Activated CD8-positive, alpha-beta memory T cell treated with anti-CD3 and anti-CD28 coated beads, Interleukin-2, amount 50 U/mL, for 1 hour (primary cell): ENCODE data around the gene SEMA4G.

Experiments
- DNase-seq: peaks from one replicate; pipeline ENCODE4 v3.0.0-alpha.2; 2020; ENCODE audit errors: extremely low read depth

SEMA4G gene, protein sequence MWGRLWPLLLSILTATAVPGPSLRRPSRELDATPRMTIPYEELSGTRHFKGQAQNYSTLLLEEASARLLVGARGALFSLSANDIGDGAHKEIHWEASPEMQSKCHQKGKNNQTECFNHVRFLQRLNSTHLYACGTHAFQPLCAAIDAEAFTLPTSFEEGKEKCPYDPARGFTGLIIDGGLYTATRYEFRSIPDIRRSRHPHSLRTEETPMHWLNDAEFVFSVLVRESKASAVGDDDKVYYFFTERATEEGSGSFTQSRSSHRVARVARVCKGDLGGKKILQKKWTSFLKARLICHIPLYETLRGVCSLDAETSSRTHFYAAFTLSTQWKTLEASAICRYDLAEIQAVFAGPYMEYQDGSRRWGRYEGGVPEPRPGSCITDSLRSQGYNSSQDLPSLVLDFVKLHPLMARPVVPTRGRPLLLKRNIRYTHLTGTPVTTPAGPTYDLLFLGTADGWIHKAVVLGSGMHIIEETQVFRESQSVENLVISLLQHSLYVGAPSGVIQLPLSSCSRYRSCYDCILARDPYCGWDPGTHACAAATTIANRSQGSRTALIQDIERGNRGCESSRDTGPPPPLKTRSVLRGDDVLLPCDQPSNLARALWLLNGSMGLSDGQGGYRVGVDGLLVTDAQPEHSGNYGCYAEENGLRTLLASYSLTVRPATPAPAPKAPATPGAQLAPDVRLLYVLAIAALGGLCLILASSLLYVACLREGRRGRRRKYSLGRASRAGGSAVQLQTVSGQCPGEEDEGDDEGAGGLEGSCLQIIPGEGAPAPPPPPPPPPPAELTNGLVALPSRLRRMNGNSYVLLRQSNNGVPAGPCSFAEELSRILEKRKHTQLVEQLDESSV

DNA sequence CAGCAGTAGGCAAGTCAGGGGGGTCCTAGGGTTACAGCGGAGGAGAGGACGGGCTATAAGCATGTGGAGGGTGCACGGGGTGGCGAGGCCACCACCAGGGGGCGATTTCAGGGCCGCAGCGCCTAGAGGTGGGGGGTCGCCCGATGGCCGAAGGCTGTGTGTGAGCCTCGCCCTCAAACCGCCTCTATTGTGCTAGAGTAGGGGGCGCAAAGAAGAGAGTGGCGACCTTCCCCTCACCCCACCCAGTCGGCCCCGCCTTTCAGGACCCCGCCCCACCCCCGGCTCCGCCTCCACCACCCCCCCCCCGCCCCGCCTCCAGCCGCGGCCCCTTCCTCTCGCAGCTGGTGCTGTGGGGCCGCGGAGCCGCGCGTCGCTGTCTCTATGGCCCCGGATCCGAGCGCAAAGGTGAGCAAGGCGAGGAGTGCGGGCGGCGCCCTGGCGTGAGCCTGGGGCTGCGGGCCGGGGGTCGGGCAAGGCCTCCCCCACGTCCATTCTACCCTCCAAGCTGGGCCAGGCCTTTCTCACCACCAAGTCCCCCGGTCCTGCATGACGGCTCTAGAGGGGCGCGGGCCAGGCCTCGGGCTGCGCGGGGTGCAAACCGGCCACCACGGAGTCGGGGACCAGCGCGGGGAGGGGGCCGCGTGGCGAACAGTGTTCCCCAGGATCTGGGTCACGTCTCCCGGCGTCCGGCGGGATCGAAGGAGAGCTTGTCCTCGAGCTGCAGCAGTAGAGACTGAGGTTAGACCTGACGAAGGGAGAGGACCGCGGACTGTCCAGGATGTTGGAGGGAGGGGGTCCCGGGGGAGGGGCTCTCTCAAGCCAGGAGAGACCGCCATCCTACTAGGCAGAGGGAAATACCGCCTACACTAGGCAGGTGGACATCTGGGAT, at the start of gene SEMA4G:
SEMA4G (plus strand) TSS at position 318 of the 889 bp plus-strand sequence. CDS start 3,409 bp downstream, outside the sequence.
- no peak for DNase-seq

DNA sequence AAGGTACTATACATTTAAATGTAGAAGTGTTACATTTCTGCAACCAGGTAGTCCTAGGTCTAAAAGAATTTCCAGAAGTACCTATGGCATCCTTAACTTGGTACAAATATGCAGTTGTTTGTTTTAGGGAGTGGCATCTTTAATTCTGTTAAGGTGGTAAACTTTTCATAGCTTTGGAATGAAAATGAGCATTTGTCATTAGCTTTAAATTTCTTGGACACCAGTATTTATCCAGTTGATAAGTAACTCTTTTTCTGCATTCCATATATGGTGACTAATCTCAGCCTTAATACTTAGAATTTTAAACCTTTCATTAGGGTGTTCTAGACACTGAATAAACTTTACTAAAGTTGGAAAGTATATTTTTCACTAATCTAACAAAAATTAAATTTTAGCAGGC, 45.7 kb upstream of the SEMA4G start:
- no peak for DNase-seq

DNA sequence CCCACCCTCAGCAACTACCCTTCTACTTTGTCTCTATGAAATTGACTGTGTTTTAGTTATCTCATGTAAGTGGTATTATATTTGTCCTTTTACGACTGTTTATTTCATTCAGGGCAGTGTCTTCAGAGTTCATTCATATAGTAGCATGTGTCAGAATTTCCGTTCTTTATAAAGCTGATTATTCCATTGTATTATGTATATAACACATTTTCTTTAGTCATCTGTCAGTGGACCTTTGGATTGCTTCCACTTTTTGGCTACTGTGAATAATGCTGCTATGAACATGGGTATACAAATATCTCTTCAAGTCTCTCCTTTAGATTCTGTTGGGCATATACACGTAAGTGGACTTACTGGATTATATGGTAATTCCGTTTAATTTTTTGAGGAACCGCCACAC, 42.0 kb upstream of the SEMA4G start:
- DNase-seq, result no peak

DNA sequence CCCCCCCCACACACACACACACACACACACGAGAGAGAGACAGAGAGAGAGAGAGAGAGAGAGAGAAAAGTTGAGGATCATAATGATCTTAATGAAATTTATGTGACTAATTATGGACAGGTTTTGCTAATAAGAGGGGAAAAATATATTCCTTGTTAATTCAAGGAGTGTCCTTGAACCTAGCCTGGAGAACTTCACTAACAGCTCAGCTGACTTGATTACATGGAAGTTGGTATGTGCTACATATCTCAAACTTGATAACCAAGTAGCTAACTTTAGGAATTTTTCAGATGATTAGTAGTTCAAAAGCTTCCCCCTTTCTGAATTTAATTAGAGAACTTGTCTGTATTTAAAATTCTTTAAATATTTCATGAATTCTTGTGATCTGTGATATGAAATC, 41.3 kb upstream of the SEMA4G start:
- no peak for DNase-seq

DNA sequence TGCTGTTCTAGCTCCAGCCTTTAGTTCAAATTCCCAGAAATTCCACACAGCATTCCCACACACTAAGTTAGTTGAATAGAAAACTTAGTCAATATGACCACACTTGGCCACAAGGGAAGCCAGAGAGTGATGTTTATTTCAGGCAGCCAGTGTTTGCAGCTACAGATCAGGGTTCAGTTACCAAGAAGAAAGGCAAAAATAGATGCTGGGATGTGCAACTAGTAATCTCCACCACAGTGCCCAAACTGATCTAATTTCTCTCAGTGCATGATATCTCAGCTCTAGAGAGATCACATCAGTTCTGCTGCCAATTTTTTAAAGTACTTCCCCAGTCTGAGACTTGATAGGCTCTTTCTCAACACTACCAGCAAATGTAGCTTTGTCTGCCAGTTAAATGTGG, 38.9 kb upstream of the SEMA4G start:
- DNase-seq, result no peak

DNA sequence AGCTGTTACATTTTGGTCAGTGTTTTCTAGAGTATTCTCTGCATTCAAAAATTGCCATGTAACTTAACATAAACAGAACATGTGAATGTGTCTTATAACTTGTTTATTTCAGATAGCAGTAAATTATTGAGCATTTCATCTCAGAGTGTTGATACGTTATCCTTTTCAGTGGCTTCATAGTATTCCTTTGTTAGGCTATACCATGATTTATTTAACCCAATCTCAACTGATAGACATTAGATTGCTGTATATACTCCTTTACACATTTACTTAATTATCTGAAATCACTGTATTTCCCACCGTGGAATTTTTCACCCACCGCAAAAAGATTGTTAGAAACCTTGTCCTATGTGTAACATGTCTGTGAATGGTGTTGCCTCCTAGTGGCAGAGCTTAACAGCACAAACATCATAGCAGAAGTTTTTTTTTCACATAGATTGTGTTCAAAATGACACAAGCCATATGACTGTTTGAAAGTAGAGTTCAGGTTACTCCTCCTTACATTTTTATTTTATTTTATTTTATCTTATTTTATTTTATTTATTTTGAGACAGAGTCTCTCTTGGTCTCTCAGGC, 35.1 kb upstream of the SEMA4G start:
- DNase-seq, result no peak

DNA sequence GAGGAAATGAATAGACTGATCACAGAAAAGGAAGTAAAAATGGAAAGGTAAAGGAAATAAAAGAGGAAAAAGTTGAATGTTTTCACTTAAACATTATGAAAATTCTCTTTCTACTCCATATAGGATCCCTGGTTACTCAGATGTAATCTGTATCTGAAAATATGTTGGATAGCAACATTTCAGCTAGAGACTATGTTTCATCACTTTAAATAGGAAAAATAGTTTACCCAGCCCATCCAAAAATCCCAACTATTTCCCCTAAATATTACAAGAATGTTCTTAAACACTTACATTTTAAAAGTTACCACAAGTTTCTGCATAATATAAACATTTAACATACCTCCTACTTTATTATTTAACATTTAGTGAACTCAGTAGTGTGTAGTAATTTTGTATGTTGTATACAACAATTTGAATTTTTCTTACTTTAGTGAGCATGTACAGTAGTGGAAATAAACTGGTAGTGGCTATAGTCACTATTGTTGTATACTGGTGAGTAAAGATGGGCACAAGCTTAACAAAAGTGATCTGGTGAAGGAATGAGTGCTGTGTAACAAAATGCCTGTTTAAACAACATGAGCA, 29.4 kb upstream of the SEMA4G start:
- no peak for DNase-seq

DNA sequence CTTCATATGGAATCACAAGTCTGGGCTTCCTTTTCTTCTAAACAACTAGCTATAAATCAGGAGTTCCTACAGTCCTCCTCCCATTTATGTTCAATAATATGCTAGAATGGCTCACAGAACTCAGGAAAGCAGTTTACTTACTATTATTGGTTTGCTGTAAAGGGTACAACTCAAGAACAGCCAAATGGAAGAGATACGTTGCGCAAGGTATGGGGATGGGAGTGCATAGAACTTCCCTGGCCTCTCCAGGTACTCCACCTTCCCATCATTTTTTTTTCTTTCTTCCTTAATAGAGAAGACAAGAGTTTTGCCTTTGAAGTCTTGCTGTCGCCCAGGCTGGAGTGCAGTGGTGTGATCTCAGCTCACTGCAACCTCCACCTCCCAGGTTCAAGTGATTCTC, 27.1 kb upstream of the SEMA4G start:
- DNase-seq, result no peak

DNA sequence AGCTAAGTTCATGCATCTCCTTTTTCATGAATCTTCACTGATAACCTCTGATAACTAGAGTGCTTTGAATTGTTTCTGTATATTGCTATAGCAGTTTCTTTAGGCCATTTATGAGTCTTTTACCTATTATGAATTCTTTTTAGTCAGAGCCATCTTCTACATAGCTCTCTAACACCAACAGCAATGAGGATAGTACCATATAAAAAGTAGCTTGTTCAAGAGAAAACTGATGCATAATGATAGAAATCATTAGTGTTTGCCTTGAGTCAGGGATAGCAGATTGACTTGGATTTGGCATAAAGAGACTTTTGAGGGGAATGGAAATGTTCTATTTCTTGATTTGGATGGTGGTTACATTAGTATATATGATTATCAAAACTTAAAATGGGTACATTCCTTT, 25.8 kb upstream of the SEMA4G start:
- no peak for DNase-seq

DNA sequence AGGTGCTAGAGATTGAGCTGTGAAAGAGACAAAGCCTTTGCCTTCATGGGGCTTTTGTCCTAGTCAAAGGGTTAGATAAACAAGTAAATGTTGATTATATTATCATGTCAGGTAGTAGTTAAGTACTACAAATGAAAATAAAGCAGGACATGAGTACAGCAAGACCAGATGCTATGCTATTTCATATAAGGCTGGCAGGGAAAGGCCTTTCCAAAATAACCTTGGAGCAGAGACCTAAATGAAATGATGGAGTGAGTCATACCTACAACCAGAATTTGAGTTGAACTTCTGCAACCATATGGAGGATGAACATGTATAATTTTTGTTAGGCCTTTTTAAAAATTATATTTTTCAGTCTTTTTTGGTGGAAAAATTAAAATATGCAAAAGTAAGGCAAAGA, 23.6 kb upstream of the SEMA4G start:
- no peak for DNase-seq

DNA sequence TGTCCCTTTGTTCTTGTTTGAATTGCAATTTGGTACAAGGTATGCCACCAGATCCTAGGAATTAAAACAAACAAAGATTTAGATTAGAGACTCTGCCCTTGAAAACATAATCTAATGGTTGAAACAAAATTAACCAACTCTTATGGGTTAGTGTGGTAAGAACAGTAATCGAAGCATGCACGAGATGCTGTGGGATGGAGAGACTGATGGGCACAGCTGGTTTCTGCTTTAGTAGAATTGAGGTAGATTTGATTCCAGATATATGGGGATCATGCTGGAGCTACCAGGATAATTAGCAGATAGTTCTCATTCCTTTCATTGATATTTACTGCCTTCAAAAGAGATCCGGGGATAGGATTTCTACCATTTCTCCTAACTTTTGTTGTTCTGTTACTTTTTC, 20.4 kb upstream of the SEMA4G start:
- DNase-seq, result no peak

DNA sequence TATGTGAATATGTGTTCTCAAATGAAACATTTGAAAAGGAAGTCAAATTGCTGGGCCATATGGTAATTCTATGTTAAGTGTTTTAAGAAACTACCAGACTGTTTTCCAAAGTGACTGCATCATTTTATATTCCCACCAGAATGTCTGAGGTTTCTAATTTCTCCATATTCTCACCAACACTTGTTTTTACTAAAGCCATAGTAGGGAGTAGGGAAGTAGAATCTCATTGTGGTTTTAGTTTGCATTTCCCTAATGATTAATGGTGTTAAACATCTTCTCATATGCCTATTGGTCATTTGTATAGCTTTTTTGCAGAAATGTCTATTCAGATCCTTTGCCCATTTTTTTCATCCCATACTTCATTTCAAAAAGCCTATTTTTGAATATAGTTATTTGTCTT, 9.1 kb upstream of the SEMA4G start:
- DNase-seq, result no peak

DNA sequence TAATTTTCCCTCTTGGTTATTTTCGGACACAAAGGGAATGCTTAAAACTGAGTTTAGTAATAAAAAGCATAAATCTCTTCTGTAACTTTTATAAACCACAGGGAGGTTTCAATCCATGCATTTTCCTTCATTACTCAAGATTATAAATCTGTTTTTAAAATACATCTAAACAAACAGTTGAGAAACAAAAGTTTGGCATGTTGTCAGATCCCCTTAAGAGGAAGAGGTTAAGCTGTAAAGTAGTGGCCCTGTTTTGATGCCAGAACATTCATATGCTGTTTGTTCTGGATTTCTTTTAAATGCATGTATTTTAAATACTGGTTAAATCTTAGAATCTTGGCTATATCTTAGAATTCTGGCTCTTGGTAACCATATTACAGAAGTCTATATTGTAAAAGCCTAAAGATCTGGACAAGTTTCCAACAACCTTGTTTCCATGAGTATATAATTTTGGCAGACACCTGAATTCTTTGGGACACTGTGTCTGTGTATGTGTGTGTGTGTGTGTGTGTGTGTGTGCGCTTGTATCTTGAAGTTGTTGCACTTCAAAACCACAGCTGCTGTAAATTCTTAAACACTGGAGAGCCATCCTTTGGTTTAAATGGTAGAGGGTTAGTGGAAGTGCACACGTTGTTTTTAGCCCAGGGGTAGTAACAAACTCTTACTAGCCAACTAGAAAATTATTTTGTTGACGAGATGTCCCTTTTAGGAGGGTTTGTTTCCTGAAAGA, 6.8 kb upstream of the SEMA4G start:
- DNase-seq, result no peak

DNA sequence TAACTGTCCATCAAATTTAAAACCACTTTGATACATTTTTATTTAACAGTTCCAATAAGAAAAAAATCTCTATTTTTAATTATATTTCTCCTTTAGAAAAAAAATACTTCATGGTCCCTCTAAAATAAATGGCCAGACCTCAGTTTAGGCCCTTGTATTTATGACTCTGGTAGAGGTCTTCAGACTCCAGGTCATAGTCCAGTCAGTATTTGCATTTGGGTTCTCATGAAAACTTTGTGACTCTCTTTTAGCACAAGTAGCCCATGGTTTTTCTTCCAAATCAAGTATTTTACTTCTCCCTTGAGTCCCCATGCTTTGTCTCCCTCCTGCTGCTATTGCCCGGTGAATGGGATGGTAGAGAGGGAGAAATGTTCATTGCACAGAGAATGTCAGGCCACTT, 5.5 kb upstream of the SEMA4G start:
- DNase-seq, result no peak

DNA sequence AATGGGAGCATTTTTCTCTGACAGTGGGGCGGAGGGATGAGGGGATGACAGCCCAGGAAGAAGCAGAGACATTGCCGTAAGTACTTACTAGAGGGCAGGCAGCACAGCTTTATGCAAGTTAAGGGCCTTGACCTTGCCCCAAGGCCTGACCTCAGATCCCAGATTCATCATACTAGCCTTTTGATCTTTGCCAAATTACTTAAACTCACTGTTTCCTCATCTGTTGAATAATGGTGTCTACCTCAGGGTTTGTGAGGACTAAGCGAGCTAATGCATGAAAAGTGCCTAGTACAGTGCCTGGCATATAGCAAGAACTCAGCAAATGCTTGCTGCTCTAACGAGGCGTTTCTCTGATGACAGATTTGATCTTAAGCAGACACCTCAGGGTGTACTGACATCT, 3.5 kb upstream of the SEMA4G start:
- DNase-seq, result no peak

DNA sequence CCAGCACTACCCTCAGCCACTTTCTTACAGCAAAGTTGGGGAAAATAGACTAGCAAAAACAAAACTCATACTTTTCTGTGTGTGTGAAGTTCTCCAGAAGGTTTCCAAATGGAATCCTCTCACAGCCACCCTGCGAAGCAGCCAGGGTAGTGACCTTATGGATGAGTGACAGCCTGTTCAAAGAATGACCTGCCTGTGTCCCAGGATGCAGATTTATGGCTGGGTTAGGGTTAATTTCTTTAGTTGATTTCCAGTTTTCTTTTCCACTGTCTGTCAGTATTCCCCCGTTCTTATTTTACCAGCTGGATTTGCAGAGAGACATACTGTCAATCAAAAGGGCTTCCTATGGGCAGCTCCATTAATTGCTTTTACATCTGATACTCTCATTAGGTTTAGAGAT, 2.4 kb upstream of the SEMA4G start:
- DNase-seq, result no peak

DNA sequence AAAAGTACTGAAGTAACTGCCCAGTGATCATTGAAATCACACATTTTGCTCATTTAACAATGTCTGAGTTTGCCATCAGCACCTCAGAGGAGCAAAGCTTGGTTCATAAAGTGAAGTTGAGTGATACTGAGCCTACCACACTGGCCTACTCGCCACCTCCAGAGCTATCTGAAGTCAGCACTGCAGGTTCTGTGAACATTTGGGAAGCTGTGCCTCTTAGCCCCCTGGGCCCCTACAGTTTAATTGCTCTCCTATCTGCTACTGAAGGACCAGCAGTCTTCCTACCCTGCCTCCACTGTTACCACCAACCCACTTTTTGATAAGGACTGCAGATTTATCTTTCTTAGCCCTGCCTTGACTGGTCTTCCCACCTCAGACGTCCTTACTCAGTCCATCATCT, 2.0 kb upstream of the SEMA4G start:
- DNase-seq, result no peak

DNA sequence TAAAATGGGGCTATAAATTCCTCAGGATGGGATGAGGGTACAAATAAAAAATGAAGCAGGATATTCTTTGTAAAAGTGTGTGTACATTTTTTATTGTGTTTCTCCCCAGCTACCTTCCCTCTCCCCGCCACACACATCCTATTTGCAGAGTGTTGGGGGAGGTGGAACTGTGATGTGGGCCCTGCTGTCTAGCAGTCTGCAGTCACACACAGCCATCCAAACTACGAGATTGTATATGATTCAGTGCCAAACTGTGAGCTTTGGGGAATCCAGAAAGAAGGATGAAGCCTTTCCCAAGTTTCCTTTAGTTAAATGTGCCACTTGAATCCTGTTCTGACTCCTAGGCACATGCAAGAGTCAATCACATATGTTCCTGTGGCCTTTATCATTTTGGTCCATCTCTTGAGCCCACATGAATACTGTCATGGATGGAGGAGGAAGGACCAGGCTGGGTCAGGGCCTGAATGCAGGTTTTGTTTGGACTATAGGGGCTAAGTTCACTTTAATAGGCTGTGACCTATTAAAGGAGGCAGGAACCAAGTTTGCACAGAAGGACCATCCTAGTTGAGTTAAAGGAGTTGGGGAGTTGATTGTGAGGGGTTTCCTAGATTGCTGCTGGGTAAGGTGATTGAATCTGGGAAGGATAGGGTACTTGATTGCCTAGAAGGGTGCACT, 1.1 kb upstream of the SEMA4G start:
- no peak for DNase-seq

DNA sequence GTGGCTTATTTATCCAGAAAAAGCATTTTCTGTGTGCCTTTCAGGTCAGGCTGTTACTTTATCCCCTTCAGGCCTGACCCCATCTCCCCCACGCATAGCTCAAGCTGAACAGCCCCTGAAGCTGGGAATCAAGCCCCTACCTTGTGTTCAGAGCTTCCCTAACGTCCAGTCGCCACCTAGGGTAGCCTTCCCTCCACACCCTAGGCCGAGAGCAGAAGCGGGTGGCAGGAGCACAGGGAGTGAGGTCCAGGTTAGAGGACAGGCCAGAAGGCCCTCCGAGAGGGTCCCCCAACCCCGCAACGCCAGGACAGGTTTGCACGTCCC, 479 bp upstream of the SEMA4G start:
- DNase-seq, result no peak
